GM18861 (cell line): ENCODE data around the gene CDK14.

ENCODE experiments used
- ATAC-seq: cut with Tn5 transposase; IDR thresholded peaks from one replicate; pipeline ENCODE4 v1.9.1; 2021; ENCODE audit not compliant: unreplicated experiment

CDK14 gene

DNA sequence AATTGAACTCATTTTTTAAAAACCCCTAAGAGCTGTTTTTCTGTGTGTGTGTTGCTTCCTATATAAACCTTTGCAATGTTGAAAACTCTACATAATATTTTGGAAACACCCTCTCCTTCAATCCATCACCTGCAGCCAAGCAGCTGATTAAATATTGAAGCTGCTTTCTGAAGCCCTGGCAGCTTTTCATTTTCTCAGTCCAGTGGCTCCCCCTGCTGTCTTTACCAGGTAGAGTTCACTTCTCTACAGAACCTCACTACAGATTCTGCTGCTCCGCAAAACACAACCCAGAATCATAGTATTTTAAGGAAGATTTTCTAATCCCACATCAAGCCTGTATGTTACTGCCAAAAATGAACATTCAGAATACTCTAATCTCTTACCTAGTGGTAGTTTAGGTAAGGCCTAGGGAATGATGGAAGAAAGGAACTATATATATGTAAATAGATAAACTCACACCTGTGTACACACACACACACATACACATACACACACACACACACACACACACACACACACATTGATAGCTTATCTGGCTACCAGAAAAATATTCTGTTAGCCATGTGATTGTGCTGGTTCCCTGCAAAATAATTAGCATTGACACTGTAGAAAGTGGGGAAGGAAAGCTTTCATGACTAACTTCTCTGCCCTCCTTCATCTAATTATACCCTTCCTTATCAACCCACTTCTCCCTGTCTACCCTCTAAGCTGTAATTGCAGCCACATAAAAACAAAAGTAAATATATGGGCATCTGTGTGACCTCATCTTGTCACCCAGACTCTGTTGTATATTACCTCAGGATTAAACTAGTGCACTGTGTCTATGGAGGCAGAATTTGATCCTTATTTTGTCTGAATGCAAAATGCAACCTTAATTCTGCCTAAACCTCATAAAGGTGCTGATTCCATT is 438.6 kb downstream of the CDK14 start:
- ATAC-seq, result peak; percentile 42

DNA sequence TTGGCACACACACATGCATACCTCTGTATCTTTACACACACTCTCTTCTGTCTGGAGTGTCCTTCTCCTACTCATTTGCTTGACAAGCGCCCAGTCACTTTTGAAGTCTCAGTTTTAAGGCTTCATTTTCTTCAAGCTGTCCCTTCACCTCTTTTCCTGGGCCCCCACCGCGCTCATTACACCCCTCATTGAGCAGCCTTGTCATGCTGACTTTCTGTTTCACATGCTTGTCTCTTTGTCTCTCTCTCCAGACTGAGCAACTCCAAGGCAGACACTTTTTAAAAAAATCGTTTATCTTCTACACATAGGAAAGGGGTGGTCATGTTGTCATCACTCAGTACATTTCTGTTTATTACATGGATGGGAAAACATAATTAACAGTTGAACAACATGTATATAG is 442.9 kb downstream of the CDK14 start:
- no peak for ATAC-seq

DNA sequence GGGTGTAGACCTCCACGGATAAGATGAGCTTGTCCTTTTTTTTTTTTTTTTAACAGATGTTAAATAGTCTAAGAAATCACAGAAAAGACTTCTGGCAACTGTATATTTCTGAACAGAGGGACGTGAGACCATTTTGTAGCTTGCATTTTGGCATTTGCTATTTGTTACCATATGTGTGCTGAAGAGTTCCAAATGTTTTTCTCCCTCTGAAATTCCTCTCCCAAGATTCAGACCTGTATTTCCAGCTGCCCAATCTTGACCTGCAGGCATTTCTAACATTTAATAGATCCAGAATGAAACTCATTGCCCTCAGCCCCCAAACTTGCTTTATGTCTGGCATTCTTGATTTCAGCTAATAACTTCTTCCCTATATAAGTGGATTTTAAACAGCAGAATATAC is 445.0 kb downstream of the CDK14 start:
- no peak for ATAC-seq

GRCh38 chr7:91041901-91042484 is 445.9 kb downstream of the CDK14 start:
- ATAC-seq, result no peak

DNA sequence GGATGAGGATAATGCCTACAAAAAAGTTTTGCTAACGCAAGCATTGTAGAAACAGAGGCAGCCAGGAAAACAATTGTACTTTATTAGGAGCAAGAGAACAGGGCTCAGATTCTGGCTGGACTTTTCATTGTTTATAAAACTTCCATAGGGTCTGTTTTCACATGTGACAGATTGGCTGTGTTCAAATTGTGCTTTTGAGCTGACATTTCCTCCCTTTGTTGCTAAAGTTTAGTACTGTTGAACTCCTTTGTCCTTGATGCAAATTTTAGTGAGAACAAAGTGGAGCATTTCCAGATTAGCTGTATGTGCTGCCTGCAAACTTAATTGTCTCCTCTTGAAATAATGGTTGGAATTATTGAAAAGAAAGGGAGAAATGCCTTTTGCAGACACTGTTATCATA is 447.1 kb downstream of the CDK14 start:
- no peak for ATAC-seq

DNA sequence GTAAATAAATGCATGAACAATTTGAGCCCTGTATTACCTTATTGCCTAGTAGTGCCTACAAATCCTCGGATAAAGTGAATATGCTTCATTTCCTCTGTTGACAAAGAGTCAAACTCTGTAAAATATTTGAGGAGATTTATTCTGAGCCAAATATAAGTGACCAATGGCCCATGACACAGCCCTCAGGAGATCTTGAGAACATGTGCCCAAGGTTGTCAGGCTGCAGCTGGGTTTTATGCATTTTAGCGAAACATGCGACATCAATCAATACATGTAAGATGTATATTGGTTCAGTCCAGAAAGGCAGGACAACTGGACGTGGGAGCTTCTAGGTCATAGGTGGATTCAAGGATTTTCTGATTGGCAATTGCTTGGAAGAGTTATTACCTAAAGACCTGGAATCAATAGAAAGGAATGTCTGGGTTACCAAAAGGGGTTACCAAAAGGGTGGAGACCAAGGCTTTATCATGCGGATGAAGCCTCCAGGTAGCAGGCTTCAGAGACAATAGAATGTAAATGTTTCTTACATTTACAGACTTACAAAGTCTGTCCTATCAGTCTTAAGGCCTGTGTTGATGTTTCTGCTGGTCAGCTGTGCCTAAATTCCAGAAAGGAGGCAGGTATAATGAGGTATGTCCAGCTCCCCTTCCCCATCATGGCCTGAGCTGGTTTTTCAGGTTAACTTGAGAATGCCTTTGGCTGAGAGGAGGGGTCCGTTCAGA is 448.0 kb downstream of the CDK14 start:
- no peak for ATAC-seq

GRCh38 chr7:91045606-91046005 is 449.5 kb downstream of the CDK14 start:
- ATAC-seq, result no peak

GRCh38 chr7:91046322-91047089 is 450.4 kb downstream of the CDK14 start:
- no peak for ATAC-seq

DNA sequence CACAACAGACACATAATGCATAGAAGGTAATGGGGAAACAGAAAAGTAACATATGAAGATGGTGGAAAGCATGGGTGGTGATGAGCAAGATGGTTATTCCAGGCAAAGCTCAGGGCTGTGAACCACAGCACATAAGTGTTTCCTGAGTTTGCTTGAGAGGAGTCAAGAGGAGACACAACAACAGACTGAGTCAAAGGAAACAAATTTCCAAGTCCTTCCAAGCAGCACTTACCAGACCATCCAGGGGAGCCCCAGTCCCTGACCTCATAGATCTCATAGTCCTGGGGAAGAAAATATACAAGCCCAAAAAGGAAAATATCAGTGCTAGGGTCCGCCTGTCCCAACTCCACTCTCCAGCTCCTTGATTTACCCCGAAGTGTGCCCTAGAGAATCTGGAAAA is 451.5 kb downstream of the CDK14 start:
- no peak for ATAC-seq

GRCh38 chr7:91050677-91051076 is 454.6 kb downstream of the CDK14 start:
- ATAC-seq, result peak; percentile 58

- no peak for ATAC-seq
Measured at GRCh38 chr7:91051966-91052365, 455.8 kb downstream of the CDK14 start.

DNA sequence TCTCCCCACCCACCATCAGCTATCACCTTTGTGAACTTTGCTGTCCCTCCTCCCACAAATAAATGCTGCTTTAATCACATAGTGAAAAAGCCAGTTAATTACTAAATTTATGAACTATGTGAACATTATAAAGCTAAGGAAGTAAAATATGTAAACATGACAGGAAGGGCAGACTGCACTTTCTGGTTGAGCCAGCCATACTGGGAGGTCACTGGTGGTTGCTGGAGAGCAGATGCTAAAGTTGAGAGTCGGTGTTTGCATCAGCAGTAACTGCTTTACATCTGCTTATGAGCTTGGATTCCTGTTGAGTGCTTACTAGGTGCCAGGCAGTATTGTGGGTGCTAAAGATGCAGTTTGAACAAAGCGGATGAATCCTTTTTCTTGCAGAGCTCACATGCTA is 458.3 kb downstream of the CDK14 start:
- ATAC-seq, result no peak

DNA sequence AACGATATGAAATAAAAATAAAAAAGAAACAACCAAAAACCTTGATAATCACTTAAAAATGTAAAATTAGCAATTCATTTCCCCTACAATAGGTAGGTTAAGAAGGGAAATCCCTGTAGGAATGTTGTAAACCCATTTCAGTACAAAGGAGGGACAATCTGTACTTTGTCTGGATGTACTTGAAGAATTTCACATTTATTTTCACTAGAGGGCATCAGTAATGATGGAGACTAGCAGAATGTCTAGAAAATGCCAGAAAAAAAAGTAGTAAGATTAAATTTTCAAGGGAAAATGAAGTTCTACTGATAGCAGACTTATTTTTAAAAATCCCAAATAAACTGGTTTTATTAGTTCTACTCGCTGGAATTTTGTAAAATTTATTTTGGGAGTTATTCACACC is 459.1 kb downstream of the CDK14 start:
- ATAC-seq, result no peak

GRCh38 chr7:91062713-91063112 is 466.6 kb downstream of the CDK14 start:
- no peak for ATAC-seq

GRCh38 chr7:91064052-91064451 is 467.9 kb downstream of the CDK14 start:
- no peak for ATAC-seq

- no peak for ATAC-seq
Measured at GRCh38 chr7:91064938-91065337, 468.8 kb downstream of the CDK14 start.

DNA sequence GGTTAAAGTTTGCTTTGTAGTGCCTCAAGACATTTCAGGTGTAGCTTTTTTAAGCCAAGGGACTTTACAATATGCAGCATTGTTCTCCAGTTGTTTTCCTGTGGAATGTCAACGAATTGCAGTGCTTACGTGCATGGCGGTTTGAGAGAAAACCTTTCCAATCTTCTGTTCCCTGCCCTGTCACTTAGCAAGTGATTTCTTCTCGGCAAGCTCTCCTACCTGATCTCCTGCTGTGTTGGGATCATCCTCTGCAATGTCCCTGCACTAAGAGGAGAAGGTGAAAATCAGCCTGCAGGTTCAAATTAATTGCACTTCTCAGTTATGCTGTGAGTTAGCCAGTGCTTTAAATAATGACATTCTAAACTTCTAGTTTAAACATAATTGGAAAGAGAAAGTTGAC is 470.5 kb downstream of the CDK14 start:
- ATAC-seq, result no peak

DNA sequence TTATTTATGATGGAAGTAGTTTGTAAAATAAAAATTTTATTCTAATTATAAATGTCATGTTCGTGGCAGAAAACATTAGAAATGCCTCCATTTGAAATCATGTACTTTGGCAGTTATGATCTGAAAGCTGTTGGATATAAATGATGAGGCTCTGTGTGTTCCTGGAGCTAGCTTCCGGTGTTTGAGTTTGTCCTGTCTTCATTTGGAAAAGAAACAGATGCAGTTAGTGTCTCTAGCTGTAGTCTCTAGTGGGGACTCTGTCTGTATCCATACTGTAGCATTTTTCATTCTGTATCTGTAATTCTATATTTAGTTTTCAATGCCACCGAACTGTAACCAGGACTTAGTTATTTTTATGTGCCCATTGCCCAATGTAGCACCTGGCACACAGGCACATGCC is 471.1 kb downstream of the CDK14 start:
- ATAC-seq, result no peak

- ATAC-seq, result no peak
Measured at GRCh38 chr7:91068136-91068795, 472.1 kb downstream of the CDK14 start.

DNA sequence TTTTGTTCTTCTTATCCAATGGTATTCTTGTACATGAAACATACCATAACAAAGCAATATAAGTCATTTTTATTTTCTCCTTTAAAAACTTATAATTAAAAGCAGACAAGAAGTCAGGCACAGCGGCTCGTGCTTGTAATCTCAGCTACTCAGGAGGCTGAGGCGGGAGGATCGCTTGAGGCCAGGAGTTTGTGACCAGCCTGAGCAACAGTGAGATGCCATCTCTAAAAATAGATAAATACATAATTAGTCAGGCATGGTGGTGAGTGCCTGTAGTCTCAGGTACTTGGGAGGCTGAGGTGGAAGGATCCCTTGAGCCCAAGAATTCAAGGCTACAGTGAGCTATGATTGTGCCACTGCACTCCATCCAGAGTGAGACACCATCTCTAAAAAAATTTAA is 473.0 kb downstream of the CDK14 start:
- ATAC-seq, result no peak

DNA sequence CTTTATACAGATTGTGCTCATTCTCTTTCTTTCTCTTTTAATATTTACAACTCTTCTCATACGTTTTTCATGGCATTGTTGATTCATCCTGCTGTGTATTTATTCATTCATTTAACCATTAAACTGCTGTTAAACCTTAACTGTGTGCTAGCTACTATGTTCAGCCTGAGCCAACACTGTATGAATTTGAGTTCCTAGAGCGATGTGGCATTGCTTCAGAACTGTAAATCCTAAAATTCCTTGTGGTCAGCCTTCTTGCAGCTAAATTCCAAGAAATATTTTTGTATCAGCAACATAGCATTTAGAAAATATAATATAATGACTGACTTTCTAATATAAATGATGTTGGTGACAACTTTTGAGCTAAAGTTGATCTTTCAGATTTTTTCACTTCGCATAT is 483.4 kb downstream of the CDK14 start:
- no peak for ATAC-seq
